Hematopoietic multipotent progenitor cell treated with erythropoietin and hydrocortisone succinate and interleukin-3 and kit ligand, for 15 days (in vitro differentiated cells): ENCODE measurements around the gene EGFR.

Source experiments
- DNase-seq: peaks from one replicate; pipeline ENCODE4 v3.0.0-alpha.2; 2015; ENCODE audit warnings: low spot score

EGFR gene

DNA sequence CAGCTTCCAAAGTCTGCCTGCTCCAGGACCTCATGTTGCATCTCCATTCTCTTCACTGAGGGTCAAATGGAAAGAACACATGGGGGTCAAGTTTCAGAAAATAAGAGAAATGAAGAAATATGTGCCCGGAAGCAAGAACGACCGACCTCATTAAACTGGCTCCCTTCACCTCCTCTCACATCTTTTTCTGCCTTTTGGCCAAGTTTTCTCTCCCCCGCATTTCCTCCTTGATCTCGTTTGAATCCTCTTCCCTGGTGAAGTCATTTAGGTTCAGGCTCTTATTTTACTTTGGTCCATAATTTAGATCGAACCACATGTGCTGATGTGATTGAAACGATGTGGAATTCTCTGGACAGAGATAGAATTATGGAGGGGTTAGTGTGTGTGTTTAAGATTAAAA is 44.2 kb downstream of the EGFR start:
- DNase-seq, result no peak

GRCh38 chr7:55063633-55064032 is 44.8 kb downstream of the EGFR start:
- DNase-seq, result no peak

DNA sequence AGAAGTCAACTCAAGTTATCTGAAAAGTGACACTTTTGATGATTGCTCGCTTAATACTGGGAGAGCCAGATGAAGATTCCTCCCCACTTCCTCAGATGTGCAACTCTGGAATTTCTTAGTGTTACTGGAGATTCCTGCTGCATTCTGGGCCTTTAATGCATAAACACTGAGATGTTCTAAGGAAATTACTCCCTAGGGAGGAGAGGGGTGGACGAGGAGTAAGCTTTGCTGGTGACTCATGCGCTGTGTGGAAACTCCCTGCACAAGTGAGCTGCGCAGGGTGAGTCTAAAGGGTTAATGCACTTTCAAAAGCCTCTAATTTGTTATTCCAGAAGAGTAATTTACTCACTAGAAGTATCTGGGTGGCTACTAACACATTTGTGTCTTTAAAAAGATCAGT is 46.3 kb downstream of the EGFR start:
- no peak for DNase-seq

GRCh38 chr7:55065511-55066229 is 46.9 kb downstream of the EGFR start:
- no peak for DNase-seq

- DNase-seq, result no peak
Observed at GRCh38 chr7:55066524-55066923, 47.7 kb downstream of the EGFR start.

DNA sequence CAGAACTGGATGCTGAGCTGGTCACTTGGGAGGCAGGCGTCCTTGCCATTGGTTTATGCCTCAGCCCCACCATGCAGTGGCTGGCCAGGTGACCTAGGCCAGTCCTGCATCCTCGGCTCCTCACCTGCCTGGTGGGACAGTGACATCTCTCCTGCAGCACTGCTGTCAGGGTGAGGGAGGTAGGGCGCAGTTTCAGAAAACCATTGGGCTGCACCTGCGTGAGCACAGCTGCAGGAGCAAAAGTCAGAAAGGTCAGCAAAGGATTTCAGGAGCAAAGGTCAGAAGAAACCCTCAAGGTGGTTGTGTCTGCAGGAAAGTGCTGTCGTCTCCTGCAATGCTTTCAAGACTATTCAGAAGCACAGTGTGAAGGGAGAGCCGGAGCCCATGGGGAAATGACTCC is 48.1 kb downstream of the EGFR start:
- no peak for DNase-seq

DNA sequence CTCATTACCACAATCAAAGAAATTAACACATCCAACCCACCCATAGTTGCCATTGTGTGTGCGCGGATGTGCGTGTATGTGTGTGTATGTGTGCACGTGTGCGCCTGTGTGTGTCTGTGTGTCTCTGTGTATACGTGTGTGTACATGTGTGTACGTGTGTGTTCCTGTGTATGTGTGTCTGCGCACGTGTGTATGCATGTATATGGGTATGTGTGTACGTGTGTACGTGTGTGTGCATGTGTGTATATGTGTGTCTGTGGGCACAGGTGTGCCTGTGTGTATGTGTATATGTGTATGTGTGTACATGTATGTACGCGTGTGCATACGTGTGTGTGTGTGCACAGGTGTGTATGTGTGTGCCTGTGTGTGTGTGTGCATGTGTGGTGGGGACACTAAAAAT is 48.9 kb downstream of the EGFR start:
- no peak for DNase-seq

- no peak for DNase-seq
Observed at GRCh38 chr7:55069271-55069792, 50.5 kb downstream of the EGFR start.

GRCh38 chr7:55070271-55070743 is 51.5 kb downstream of the EGFR start:
- no peak for DNase-seq

- no peak for DNase-seq
Observed at GRCh38 chr7:55070854-55071253, 52.0 kb downstream of the EGFR start.

GRCh38 chr7:55071411-55072175 is 52.8 kb downstream of the EGFR start:
- DNase-seq, result no peak

DNA sequence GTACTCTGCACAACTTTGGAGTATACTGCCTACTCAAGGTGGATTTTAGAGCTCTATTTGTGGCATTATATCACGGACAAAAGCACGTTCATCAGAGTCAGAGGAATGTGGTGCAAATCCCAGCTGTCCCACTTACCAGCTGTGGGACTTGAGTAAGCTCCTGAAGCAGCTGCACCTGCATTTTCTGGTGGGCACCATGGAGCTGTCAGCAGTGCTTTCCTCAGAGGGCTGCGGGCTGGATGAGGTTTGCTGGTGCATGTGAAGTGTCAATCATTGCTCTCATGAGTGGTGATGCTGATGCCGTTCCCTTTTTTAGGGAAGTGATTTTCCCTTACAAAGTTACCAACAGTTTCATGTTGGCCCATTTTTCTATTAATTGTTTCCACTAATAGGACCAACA is 53.4 kb downstream of the EGFR start:
- no peak for DNase-seq

DNA sequence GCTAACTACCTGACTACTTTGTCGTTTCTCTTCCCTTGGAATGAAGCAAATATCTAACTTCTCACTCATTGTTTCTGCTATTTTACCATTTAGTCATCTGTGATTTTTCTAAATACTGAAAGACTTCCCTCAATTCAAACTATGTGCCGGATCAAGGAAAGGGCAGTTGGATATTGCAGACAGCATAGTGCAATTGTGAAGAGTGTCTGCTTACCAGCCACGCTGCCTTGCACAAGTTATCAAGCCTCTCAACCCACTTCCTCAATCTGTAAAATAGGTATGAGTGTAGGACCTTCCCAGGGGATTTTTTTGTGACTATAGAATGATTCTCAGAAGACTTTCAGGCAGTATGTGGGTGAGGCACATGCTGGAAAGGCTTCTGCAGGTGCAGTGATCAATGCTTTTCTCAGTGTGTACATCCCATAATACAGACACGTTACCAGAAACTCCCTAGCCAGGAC is 54.3 kb downstream of the EGFR start:
- no peak for DNase-seq

DNA sequence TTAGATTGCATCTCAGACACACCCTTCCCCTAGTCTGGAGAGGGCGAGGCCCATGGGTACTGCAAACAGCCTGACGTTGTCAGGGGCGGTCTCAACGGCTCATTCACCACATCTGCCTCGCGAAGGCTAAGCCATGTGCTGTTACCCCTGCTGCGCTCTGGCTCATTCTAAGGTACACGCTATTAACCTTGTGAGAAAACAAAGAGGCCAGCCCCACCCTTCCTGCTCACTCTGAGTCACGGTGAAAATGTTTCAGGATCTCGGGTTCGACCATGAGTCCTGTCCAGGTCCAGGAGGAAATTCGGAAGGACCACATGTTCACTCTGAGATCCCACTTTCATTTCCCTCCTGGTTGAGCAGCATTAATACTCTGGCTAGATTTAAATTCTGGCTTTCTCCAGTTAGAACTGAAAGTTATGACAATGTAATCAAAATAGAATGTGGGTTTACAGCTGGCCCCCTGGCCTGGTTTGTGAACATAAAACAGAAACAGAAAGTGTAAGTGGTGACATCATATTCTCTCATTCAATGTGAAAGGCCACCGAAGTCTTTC is 55.2 kb downstream of the EGFR start:
- DNase-seq, result no peak

GRCh38 chr7:55075464-55076021 is 56.7 kb downstream of the EGFR start:
- no peak for DNase-seq

- no peak for DNase-seq
Observed at GRCh38 chr7:55077561-55078410, 59.0 kb downstream of the EGFR start.

DNA sequence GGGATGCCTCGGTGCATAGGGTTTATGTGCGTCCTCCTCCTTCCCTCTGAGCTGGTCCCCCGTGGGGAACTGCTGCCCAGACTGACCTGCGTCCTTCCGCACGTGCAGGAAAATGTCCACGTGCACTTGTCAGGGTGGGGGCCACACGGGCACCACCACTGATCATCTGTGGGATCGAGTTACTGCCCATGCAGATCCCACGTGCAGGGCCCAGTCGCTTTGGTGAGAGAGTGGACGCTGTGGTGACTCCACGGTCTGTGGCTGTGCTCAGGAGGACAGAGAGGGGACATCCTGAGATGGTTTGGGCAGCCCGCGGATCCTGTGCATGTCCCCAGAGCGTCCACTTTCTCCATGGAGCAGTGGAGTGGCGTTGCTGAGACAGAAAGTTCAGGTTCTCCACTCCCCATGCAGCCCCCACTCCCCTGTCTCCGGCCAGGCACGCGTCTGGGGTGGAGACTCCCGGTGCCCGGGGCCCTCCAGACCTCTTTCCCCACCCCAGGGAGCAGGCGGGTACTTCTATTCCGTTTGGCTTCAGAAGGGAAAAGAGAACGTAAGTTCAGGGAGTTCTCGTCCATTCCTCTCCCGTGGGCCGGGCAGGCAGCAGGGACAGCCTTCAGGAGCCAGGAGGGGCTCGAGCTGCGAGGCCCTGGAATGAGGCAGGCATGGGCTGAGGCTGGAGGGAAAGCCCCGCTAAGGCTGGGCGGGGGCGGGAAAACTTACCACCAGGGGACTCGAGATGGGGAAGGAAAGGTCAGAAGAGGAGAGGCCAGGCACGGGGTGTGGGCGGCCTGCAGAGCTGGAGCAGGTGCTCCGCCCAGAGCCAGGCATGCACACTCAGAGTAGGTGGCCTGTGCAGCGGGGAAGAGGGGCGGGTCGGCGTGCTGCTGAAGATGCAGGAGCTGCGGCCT is 59.9 kb downstream of the EGFR start:
- no peak for DNase-seq

DNA sequence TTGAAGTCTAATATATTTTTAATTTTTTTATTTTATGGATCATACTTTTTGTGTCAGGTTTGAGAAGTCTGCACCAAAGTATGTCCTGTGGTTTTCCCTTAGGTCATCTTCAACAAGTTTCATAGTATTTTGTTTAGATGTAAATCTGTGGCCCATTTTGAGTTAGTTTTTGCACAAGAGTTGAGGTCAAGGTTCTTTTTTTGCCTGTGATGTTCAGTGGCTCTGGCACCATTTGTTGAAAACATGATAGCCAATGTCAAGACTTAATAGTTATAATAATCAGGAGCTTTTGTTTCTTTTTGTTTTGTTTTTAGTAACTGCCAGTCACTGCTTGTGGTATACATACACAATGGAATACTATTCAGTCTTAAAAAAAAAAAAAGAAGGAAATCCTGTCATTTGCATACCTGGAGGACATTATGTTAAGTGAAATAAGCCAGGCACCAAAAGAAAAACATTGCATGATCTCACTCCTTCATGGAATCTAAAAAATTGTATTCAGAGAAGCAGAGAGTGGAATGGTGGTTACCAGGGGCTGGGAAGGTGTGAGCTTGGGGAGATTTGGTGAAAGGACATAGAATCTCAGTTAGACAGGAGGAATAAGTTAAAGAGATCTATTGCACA is 61.3 kb downstream of the EGFR start:
- no peak for DNase-seq

GRCh38 chr7:55081068-55081467 is 62.3 kb downstream of the EGFR start:
- no peak for DNase-seq
